Measurements from ENCODE around the gene NOM1.

GRCh38 chr7:157013101-157013500, 63.6 kb downstream of the NOM1 start:
- TF ChIP-seq CTCF (IDR thresholded peaks at IDR 0.05) (no peak), POLR2AphosphoS5 (IDR thresholded peaks at IDR 0.05) (no peak)
